GM21737 (cell line): ENCODE measurements around the gene AZGP1.
"Not testable (repeated sequence)": the region's sequence is repeated elsewhere in the genome, so short reads cannot be mapped to it uniquely, and the experiment has no call there.

Experiments
- ATAC-seq: cut with Tn5 transposase; IDR thresholded peaks from one replicate; pipeline ENCODE4 v1.9.1; 2021; ENCODE audit warnings: mild to moderate bottlenecking, moderate library complexity; ENCODE audit not compliant: unreplicated experiment

AZGP1 gene

GRCh38 chr7:99997545-99998137, 21.8 kb upstream of the AZGP1 start:
- no peak for ATAC-seq

- no peak for ATAC-seq
Measured at GRCh38 chr7:99996755-99997544, 21.1 kb upstream of the AZGP1 start.

DNA sequence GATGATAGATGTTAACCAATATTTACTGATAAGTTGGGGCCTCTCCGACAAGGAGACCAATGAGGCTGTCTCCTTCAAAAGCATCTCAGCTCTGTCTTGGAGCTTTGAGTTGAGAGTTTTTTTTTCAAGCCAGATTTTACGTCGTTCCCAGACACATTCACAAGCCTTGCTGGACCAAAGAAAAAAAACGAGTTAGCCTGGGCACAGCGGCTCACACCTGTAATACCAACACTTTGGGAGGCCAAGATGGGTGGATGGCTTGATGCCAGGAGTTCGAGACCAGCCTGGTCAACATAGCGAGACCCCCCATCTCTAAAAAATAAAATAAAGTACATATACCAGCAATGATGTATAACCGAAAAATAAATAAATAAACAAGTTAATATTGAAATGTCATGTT, 19.0 kb upstream of the AZGP1 start:
- no peak for ATAC-seq

- ATAC-seq = no peak
Measured at GRCh38 chr7:99992330-99993038, 16.7 kb upstream of the AZGP1 start.

GRCh38 chr7:99991543-99991942, 15.7 kb upstream of the AZGP1 start:
- ATAC-seq = not testable (repeated sequence)

DNA sequence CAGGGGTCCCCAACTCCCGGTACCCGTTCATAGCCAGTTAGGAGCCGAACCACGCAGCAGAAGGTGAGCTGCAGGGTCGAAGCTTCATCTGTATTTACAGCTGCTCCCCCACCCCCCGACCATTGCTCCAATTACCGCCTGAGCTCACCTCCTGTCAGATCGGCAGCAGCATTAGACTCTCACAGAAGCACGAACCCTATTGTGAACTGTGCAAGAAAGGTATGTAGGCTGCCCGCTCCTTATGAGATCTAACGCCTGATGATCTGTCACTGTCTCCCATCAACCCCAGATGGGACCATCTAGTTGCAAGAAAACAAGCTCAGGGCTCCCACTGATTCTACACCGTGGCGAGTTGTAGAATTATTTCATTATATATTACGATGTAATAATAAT, 14.6 kb upstream of the AZGP1 start:
- ATAC-seq = no peak

- no peak for ATAC-seq
Measured at GRCh38 chr7:99987846-99988245, 12.0 kb upstream of the AZGP1 start.

- not testable (repeated sequence) for ATAC-seq
Measured at GRCh38 chr7:99987306-99987705, 11.5 kb upstream of the AZGP1 start.

GRCh38 chr7:99984593-99984992, 8.8 kb upstream of the AZGP1 start:
- ATAC-seq = no peak

- ATAC-seq = not testable (repeated sequence)
Measured at GRCh38 chr7:99981066-99981465, 5.2 kb upstream of the AZGP1 start.

DNA sequence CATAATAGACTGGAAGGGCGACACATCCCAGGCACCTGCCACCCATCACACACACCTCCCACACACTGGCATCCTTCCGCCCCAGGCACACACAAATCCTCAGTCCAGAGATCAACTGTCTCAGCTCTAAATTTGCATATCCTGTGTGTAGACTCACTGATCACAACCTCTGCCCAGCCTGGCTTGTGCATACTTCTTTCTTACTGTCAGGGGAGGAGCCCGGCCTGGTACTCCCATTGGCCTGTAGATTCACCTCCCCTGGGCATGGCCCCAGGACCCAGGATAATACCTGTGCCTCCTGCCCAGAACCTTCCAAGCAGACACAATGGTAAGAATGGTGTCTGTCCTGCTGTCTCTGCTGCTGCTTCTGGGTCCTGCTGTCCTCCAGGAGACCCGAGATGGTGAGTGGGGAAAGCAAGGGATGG, 4.6 kb upstream of the AZGP1 start:
- ATAC-seq = not testable (repeated sequence)

- not testable (repeated sequence) for ATAC-seq
Measured at GRCh38 chr7:99979814-99980225, 4.0 kb upstream of the AZGP1 start.

GRCh38 chr7:99976626-99977025, 795 bp upstream of the AZGP1 start:
- ATAC-seq = no peak

GRCh38 chr7:99974681-99975080, 1.1 kb downstream of the AZGP1 start:
- no peak for ATAC-seq

DNA sequence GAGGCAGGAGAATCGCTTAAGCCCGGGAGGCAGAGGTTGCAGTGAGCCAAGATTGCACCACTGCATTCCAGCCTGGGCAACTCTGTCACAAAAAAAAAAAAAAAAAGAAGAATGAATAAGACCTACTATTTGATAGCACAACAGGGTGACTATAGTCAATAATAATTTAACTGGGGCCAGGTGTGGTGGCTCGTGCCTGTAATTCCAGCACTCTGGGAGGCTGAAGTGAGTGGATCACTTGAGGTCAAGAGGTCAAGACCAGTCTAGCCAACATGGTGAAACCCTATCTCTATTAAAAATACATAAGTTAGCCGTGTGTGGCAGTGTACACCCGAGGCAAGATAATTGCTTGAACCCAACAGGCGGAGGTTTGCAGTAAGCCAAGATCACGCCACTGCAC, 2.0 kb downstream of the AZGP1 start:
- ATAC-seq = not testable (repeated sequence)

DNA sequence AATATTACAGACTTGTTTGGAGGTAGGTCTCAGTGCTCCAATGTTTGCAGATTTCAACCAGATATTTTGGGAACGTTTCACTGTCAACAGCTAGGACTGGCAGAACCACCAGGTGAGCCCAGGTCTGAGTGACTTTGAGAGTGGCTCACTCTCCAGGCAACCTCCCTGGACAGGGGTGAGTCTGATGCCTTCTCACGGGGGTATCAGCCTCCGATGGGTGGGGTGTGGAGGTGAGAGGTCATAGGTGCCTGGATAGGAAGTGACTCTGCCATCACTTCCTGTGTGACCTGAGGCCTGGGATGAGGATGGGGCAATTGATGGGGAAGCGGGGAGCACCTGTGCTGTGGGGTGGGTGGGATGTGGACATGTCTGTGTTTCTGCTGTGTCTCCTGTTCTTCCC, 4.6 kb downstream of the AZGP1 start:
- no peak for ATAC-seq

DNA sequence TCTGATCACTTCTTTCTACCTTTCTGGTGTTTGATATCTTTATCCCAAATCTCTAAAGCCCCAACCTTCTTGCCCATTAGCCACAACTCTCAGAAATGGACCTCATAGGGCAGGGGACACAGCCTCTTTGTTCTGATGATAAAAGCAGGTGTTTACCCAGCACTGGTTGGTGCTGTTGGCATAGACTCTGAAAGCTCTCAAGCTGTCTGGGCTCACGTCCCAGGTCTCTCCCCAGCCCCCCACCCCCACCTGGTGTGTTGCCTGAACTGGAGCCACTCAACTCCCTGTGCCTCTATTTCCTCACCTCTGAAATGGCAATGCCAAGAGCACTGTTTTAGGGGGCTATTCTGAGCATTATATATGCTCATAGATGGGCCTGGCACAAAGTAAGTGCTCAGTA, 6.0 kb downstream of the AZGP1 start:
- ATAC-seq = not testable (repeated sequence)

DNA sequence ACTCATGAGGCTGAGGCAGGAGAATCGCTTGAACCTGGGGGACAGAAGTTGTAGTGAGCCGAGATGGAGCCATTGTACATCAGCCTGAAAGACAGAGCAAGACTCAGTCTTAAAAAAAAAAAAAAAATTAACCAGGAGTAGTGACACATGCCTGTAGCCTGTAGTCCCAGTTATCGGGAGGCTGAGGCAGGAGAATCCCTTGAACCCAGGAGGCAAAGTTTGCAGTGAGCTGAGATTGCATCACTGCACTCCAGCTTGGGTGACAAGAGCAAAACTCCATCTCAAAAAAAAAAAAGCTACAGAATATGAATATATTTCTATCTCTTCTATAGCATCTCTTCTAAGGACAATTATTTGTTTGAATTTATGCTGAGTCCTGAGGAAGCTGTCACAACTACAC, 6.5 kb downstream of the AZGP1 start:
- no peak for ATAC-seq

- no peak for ATAC-seq
Measured at GRCh38 chr7:99958564-99959227, 17.1 kb downstream of the AZGP1 start.

DNA sequence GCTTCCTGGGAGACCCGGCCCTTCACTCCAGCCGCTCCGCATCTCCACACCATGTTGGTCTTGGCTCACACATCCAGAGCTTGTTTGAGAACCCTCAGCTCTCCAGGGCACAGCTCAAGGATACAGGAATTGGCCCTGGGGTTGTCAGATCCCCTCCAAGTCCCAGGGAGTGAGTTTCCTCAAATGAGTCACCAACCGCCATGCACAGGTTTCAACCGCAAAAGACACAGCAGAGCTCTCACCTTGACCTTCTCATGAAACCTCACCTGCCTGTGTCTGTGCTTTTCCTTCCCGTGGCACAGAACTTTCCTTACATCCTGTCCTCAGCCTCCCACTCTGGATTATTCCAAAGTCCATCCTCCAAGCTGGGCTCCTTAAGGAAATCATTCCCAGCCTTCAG, 20.6 kb downstream of the AZGP1 start:
- no peak for ATAC-seq

- not testable (repeated sequence) for ATAC-seq
Measured at GRCh38 chr7:99954643-99955042, 21.2 kb downstream of the AZGP1 start.
